Inflammatory macrophage treated with lipopolysaccharide for 4 hours (primary cell): Measurements from ENCODE around the gene KLF2.
"Not testable (repeated sequence)": the region's sequence is repeated elsewhere in the genome, so short reads cannot be mapped to it uniquely, and the experiment has no call there.

ENCODE experiments used
- DNase-seq: peaks from one replicate; pipeline ENCODE4 v3.0.0-alpha.2; 2020

Gene KLF2

DNA sequence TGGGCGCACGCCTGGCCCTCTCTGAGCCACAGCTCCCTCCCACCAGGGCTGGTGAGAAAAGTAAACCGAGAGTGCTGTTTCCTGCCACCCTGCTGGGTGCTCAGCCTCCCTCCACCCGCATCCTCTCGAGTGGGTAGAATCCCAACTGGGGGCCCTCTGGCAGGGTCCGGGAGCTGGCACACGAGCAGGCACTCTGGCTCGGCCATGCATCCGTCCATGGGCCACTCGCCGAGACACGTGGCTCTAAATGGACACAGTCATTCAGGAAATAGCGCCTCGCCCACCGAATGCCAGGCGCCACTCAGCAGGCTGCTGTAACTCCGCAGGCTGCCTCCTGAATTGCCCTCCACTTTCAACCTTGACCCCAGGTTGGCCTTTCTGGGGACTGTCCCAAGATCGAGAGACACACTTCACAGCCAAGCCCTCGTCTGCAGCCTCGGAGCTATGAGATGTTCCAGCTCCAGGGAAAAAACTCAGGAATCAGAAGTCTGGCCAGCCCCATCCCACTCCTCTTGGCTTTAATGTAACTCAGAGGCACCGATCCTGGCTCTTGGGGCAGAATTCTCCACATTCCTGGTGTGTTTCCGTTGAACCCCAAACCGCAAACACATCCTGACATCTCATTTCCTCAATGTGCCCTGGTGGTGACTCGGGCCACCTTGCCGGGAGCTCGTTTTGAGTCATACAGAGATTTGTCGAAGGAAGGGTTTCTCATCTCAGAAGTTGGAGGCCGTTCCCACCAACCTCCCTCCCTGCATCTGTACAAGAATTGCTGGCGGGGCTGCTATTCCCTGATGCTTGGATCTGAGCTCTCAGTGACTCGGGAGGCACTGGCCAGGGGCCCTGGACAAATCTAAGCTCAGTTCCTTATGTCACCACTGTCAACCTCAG lies 14.1 kb downstream of the KLF2 start:
- DNase-seq = peak; percentile 63

DNA sequence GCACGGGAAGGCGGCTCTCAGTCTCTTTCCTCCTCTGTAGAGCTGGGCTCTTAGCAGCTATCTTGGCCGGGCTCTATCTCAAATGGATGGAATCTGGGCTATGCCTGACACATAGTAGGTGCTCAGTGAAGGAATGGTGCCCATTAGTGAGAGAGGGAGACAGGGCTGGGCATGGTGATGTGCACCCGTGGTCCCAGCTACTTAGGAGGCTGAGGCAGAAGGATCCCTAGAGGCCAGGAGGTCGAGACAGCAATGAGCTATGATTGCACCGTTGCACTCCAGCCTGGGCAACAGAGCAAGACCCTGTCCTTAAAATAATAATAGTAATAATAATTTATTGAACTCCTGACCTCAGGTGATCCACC lies 14.7 kb downstream of the KLF2 start:
- no peak for DNase-seq

DNA sequence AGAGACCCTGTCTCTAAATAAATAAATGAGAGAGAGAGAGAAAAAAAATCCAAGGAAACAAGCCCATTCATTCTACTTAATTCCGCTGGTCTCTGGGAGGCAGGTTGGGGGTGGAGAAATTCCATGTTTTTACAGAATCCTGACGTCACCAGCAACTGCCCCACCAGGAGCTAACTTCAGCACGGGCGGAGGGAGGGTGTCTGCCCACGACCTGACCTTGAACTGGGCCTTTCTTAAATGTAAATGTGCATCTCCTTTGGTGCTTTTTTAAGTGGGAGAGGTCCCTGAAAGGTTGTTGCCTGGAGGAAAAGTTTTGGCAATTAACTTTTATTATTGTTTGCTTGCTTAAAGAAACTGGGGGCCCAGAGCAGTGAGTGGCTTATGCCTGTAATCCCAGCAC lies 15.5 kb downstream of the KLF2 start:
- DNase-seq = no peak

DNA sequence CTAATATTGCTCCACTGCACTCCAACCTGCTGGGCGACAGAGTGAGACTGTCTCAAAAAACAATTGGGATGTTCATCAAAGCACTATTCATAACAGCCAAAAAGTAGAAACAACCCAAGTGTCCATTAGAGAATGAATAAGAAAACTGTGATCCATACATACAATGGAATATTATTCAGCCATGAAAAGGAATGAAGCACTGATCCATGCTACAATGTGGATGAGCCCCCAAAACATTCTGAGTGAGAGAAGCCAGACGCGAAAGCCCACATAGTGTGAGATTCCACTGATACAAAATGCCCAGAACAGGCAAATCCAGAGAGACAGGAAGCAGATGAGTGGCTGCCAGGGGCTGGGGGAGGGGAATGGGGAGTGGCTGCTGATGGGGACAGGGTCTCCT lies 16.0 kb downstream of the KLF2 start:
- no peak for DNase-seq

DNA sequence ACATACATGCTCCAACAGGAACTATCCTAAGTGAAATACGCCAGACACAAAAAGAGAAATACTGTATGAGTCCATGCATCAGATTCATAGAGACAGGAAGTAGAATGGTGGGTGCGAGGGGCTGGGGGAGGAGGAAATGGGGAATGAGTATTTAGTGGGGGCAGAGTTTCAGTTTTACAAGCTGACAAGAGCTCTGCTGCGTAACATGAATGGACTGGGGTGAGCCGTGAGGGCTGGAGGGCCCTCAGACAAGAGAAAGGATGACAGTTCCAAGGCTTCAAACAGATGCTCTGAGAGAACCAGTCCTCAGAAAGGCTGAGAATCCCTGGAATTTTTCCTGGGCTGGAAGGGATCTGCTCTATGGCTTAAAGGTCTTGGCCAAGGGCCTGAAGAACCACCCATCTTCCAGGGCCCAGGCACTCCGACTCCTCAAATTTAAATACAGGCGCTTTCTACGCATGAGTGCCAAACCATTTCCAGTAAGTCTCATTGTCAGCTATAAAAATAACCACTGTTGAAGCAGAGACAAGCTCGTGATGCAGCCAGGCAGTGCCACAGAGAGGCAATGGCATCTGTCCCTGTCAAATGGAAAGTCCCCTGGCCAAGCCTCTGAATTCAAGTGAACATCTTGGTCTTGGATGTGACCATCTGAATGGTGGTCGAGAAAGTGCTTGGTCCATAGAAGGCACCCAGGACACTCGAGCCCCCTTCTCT lies 17.5 kb downstream of the KLF2 start:
- peak; percentile 91 for DNase-seq

DNA sequence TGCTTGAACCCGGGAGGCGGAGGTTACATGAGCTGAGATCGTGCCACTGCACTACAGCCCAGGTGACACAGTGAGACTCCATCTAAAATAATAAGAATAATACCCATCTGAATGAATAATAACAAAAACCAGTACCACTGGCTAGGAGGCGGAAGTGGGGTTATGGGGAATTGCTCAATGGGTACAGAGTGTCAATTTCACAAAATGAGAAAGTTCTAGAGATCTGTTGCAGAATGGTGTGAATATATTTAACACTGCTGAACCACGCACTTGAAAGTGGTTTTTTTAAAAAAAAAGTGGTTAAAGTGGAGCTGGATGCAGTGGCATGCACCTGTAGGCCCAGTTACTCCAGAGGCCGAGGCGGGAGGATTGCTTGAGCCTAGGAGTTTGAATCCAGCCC lies 18.5 kb downstream of the KLF2 start:
- DNase-seq = peak; percentile 65

DNA sequence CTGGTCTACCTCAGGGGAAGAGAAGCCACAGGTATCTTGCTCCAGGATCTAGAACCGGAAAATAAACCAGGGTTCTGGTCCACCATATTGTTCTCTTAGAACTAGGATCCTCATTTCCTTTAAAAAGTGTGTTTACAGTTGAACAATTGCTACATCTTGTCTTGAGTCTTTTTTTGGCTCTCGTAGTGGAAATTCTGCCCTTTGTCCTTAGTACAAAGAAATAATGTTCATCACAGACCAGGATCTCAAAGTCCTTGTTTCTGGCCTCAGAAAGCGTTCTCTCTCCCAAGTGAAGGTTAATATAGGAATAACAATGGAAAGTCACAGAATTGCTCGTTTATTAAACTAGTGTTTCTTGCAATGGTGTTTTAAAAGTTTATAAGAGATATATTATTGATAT lies 20.8 kb downstream of the KLF2 start:
- no peak for DNase-seq

DNA sequence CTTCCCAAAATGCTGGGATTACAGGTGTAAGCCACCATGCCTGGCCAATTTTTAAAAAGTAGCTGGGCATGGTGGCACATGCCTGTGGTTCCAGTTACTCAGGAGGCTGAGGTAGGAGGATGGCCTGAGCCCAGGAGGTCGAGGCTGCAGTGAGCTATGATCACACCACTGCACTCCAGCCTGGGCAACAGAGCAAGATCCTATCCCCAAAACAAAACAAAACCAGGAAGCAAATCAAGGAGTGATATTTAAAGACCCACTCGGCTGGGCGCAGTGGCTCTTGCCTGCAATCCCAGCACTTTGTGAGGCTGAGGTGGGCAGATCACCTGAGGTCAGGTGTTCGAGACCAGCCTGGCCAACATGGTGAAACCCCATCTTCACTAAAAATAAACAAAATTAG lies 22.5 kb downstream of the KLF2 start:
- not testable (repeated sequence) for DNase-seq

DNA sequence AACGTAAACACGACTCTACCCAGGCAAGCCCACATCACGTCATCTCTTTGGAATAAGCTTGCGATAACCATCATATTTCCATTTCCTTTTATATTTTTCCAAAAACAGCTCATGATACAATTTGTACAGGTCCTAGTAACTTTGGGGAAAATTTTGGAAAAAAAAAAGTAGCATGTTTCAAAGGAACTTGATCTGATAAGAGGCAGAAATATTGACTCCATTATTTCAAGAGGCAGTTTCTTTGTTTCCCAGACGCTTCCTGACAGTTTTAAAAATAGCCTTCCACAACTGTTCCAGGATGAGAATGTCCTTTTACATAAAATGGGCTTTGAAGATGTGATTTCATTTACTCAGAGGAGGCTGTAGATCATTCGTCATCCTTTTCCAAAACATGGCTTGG lies 23.1 kb downstream of the KLF2 start:
- no peak for DNase-seq

DNA sequence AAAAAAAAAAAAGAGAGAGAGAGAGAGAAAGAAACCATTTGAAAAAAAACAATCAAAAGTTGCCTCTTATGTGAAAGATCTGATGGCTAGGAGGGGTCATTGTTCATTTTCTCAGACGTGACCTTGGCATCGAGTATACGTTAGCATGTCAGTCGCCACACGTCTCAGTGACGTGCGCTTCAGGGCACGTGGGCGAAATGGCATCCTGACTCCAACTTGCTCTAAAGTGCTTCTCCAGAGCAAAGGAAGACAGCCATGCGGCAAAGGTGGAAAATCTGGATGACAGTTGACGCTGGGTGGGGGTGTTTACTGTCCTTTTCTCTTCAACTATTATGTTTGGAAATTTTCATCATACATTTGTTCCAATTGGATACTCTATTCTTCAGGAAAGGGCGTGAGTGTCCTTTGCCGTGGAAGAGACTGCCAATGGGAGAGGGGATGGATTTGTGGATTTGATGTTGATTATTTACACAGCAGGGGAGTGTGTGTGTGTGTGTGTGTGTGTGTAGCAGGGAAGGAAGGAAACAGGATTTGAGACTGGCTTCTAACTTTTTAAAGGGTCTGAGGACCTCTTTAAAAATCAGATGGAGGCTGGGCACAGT lies 25.0 kb downstream of the KLF2 start:
- no peak for DNase-seq

DNA sequence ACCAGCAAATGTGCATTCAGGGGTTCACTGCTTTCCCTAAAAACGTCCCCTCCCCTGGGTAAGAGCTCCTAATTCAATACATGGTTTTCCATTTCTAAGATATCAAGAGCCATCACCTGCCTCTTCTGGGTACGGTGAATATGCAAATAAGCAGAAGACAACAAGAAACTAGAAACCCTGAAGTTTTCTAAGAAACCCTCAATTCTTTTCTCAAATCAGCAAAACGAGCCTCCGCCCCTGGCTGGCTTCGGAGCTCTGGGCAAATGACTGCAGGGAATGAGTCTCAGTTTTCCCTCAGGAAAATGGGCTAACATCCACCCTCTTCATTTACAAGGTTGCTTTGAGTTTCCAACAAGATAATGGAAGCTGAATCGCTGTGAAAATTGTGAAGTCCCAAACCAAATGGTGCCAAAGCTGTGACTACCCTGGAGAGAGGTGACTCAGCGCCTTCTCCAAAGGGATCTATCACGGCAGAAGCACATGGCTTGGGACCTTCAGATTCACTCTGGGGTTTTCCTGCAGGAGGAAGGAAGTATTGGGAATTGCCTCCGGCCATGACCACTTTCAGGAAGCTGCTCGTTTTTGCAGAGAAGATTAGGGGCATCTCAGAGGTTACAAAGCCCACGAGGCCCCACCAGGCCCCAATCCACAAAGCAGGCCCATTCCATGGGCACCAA lies 26.6 kb downstream of the KLF2 start:
- peak; percentile 5 for DNase-seq

DNA sequence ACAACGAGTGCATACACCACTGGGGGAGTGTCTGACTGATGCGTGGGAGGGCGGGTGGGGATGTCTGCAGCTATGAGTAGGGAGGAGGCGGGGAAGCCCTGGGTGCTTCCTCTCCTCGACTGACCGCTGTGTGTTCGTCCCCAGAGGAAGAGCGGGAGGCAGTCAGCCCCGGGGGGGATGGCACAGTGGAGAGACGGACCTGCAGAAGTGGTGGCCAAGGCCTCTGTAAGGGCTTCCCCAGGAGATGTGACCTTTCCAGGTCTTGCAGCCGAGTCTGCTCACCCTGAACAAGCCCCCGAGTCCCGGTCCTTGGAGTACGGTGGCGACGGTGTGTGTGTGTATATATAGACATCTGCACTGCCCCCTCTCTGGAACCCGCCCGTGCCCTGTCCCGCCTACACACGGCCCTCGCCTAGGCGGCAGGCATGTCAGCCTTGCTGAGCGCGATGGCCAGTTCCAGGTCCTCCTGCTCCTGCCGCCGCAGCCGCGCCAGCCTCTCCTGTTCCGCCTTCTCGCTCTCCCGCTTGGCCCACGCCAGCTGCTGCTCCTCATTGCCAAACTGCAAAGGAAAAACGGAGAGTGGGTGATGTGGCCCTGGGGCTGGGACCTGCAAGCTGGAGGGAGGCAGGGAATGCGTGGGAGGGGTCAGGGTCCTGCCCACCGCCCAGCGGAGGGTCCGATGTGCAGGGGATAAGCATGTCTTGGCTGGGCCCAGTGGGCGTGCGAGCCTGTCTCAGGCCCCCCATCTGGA lies 30.8 kb downstream of the KLF2 start:
- peak; percentile 56 for DNase-seq

DNA sequence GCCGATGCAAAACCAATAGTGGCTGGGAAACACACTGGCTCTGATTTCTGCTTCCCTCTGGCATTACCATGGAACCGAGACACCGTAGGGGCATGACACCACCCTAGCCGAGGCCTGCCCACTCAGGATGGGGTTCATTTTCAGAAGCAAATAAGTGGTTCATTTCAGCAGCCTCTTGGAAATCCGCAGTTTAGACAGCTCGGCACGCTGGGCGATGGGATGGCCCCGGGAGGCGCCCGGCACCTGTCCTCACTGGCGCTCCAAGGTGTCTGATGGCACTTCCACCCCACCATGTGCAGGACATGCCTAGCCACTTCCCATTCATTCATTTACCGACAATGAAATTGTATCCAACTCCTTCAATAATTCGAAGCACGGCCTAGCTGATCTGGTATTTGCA lies 33.8 kb downstream of the KLF2 start:
- DNase-seq = no peak

DNA sequence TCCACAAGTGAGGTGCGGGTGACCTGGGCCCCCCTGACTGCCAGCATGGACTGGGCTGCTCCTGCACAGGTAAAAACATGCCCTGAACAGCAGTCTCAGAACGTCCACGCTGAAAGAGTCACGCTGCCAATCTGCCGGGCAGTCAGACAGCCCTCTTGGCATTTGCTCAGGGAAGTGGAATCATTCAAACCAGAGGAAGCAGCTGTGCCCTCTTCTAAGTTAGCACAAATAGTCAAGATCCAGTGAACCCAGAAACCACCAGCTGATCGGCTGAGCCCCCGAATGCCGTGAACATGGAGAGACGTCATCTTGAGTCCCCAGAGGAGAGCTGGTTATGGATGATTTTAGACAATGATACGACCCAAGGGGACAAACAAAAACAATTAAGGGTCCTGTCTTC lies 34.4 kb downstream of the KLF2 start:
- no peak for DNase-seq

DNA sequence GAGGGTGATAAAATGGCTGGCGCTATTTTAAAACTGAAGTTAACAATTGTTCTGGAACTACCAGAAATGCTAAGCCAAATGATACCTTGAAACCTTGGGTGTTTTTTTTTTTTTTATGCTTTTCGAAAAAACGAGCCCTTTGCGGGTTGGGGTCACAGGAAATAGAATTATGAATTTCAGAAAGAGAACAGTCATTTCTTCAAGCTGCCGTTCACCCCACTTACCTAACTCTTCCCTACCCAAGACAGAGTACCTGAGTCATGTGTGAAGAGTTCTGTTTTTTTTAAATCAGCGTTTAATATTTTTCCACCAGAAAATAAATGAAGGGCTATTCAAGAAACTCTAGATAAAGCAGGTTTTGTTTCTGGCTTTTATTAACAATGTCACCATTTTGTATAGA lies 35.3 kb downstream of the KLF2 start:
- DNase-seq = no peak

DNA sequence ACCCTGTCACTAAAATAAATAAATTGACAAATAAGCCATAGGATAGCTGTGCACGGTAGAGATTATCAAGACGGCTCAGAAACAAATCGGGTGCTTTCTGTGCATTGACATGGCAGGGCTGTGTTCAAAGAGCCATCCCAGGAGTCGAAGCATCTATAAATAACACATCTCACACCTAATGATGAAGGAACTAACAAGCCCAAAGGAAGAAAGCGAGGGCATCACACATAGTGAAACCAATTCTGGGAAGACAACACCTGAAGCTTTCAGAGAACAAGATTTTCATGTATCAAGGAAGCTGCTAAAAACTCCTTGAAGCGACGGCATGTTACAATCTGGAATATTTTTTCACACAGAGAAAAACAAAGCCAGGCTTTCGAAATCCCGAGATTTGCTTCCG lies 36.1 kb downstream of the KLF2 start:
- DNase-seq = no peak

DNA sequence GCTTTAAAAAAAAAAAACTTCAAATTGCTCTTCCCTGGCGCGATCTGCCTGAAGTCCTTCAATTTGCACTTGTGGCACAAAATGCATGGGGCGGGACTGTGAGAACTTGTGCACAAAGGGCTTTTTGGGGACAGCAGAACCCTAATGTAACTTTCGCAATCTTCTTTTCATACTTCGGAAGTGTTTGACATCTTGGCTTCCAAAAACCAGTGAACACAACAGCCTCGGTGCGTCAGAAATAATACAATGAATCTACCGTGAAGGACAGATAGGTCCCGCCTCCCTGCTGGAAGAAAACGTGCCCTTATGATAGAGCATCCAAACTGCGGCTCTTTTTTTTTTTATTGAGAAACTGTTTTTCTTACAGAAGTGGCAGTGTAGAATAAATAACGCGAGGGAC lies 36.6 kb downstream of the KLF2 start:
- no peak for DNase-seq

DNA sequence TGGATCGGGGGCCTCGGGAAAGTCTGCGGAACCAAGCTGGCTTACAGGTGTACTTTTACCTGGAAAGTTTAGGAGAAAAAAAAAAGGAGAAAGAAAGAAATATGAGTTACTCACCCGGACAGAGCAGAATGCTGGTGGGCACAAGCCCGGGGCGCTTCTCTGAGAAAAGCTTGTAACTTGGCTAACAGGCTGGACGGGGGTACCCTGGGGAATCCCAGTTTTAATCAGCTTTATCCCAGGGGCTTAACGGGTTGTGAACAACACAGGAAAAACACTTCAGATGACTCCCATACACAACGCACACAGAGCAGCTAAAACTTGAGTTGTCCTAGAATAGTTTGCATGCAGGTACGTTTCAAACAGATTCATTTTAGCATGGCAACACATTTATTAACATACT lies 37.3 kb downstream of the KLF2 start:
- no peak for DNase-seq

DNA sequence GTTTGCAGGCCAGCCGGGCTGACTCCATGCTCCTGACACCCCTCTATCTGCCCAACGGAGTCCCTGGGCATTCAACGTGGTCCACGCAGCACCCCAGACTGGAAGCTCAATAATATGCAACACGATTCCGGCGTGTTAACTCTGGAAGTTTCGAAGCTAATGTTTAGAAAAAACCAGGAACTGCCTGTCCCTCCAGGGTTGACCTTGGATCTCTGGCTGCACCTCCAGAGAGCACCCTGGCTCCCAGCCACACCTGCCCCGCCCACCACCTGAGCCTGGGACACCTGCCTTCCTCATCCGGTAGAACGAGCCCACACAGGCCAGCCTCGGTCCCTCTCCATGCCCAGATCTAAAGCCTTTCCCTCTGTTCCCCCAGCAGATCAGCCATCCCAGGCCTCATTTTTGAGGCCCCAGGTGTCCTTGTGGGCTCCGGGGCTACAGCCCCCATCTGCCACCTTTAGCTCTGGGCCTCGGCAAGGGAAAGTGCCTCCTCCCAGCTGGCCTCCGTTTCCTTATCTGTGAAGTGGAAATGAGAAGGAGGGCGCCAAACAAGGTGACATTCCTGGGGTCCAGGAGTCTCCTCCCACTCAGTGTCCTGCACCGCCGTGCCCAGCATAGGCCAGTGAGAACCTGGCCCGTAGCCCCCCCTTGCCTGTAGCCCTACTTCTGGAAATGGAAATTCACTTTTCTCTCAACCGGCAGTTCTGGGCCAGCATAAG lies 38.7 kb downstream of the KLF2 start:
- no peak for DNase-seq

DNA sequence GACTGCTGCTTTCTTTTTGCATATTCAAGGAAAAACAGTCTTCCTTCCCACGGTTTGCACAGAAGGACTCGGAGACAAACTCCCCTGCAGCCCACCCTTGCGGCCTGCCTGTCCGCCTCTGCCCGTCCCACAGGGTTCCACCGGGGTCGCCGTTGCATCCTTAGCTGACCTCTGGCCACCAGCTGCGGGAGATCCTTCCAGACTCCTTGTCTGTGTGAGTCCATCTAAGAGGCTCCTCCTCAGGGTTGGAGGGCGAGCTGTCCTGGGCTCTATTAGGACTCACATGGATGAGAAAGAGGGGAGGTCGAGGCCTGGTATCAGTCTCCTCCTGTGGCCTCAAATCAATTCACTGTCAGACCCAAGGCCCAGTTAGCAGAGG lies 39.2 kb downstream of the KLF2 start:
- DNase-seq = no peak

DNA sequence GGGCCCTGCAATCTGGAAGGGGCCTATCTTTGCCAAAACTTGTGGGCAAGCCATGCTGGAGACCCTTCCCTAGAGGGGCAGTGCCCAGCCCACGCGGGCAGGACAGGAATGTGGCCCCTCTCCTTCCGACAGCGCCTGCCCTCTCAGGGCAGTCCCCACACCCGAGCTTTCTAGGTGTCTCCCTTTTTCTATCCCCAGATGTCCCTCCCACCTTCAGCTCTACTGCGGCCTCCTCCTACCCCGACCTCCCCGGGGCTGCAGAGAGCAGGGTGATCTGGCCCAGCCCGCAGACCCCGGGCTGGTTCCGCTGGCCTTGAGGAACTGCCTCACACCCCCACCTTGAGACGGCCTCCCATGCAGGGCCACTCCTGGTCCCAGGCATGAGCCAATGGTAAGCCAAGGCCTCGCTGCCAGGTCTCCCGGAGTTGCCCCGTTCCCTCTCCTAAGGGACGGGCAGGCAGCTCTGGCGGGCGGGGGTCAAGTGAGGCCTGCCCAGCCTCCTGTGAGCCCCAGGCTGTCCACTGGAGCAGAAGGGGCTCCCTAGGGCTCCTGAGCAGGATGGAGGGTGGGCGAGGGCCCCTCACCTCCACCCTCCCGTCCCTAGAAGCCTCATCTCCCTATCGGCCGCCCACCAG lies 39.7 kb downstream of the KLF2 start:
- no peak for DNase-seq
